ENCODE results near the gene DOK5. TPM values are rescaled to one million over a fixed set of nuclear protein-coding genes. Genes with fewer than 3 reads are reported as not detected.

DOK5 gene
- total and polyA plus RNA-seq, 10 of the 15 experiments (the other 5 are each of a cell fraction or from before 2014, with no cell fraction given) = 0.03 TPM; not detected in 9

GRCh38 chr20:54560357-54560756 lies 85.0 kb downstream of the DOK5 start:
- no peaks in the 10 kb centered on the region for H3K9me3 ChIP-seq (replicated peaks; ENCODE audit: control insufficient read depth, insufficient read depth, low read length)
- intact Hi-C loops (cut with micrococcal nuclease; ENCODE audit: unreplicated experiment) = no loop called here
- in situ Hi-C loops (cut with MboI) = no loop called here
- no peak overlapping the region for H3K4me3 ChIP-seq
- no peak for FAIRE-seq
- ChIA-PET CTCF (no interaction called here), SMC1A (ENCODE audit: uncharacterized antibody, unreplicated experiment) (no interaction called here), POLR2A (no interaction called here), RAD21 (ENCODE audit: unreplicated experiment) (no interaction called here)
- BruUV-seq (replicated peaks) = no TSS peak
- 68% methylated on average over 4 of the region's 4 CpGs for WGBS (ENCODE audit: insufficient coverage, insufficient replicate concordance, low lambda C conversion rate, missing lambda C conversion rate)
- H2AFZ ChIP-seq (ENCODE audit: control insufficient read depth, low read depth, low read length) = no peak overlapping the region
- H3K79me2 ChIP-seq (ENCODE audit: control insufficient read depth, insufficient read depth, low read length) = no peaks in the 10 kb centered on the region
- H3K36me3 ChIP-seq (ENCODE audit: control insufficient read depth in 2 of 2, insufficient read depth in 2 of 2, low read length in 1 of 2) = no peaks in the 10 kb centered on the region
- no peaks in the 10 kb centered on the region; a peak in 1 of 4 replicates for H3K27me3 ChIP-seq (replicated peaks in 1 of 2; ENCODE audit: control insufficient read depth in 2 of 2, insufficient read depth in 2 of 2, low read length in 1 of 2)
- no peak overlapping the region for H3K4me2 ChIP-seq (ENCODE audit: control insufficient read depth, insufficient read depth)
- no peak overlapping the region for H3K9ac ChIP-seq (ENCODE audit: control insufficient read depth, insufficient read depth, low read length)
- H4K20me1 ChIP-seq (ENCODE audit: control insufficient read depth, insufficient read depth) = no peaks in the 10 kb centered on the region
- DNase-seq (ENCODE audit: low read depth, low spot score) = no peak
- TF ChIP-seq HDAC2 (IDR thresholded peaks at IDR 0.05) (no peak), ESRRA (IDR thresholded peaks at IDR 0.05; ENCODE audit: low read length) (no peak), JUNB (IDR thresholded peaks at IDR 0.05) (no peak), CEBPZ (IDR thresholded peaks at IDR 0.05; ENCODE audit: low read depth, low read length) (no peak), MXI1 (IDR thresholded peaks at IDR 0.05; ENCODE audit: low read depth, low read length) (no peak), YBX1 (IDR thresholded peaks at IDR 0.05) (no peak), IKZF2 (IDR thresholded peaks at IDR 0.05) (no peak), EGR1 (IDR thresholded peaks at IDR 0.05; ENCODE audit: borderline replicate concordance in 1 of 2, low read depth in 2 of 2, low read length in 2 of 2) (no peak), EZH2 (IDR thresholded peaks at IDR 0.05; ENCODE audit: borderline replicate concordance, control insufficient read depth, low read depth, low read length) (no peak)
- TF ChIP-seq, protein P1, sequence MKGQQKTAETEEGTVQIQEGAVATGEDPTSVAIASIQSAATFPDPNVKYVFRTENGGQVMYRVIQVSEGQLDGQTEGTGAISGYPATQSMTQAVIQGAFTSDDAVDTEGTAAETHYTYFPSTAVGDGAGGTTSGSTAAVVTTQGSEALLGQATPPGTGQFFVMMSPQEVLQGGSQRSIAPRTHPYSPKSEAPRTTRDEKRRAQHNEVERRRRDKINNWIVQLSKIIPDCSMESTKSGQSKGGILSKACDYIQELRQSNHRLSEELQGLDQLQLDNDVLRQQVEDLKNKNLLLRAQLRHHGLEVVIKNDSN (IDR thresholded peaks at IDR 0.05; ENCODE audit: borderline replicate concordance, extremely low read length, insufficient read depth, low read depth, low read length) = no peak
- TF ChIP-seq, protein P2, sequence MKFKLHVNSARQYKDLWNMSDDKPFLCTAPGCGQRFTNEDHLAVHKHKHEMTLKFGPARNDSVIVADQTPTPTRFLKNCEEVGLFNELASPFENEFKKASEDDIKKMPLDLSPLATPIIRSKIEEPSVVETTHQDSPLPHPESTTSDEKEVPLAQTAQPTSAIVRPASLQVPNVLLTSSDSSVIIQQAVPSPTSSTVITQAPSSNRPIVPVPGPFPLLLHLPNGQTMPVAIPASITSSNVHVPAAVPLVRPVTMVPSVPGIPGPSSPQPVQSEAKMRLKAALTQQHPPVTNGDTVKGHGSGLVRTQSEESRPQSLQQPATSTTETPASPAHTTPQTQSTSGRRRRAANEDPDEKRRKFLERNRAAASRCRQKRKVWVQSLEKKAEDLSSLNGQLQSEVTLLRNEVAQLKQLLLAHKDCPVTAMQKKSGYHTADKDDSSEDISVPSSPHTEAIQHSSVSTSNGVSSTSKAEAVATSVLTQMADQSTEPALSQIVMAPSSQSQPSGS (IDR thresholded peaks at IDR 0.05; ENCODE audit: low read length) = no peak
- no peak overlapping the region for H3K27ac ChIP-seq (ENCODE audit: control insufficient read depth, insufficient read depth)
- ATAC-seq = no peak
- no peaks in the 10 kb centered on the region for H3K4me1 ChIP-seq (ENCODE audit: control insufficient read depth, insufficient read depth, low read length)
